NT2/D1 (cell line): Measurements from ENCODE around the gene MATK.

Experiments
- DNase-seq: peaks from one replicate; pipeline ENCODE4 v3.0.0-alpha.2; 2011; ENCODE audit warnings: low read depth, low spot score
- H3K27me3 ChIP-seq: 2 replicates; pipeline ENCODE4 v1.6.0; 2011; ENCODE audit warnings: mild to moderate bottlenecking; ENCODE audit not compliant: insufficient read length, insufficient read depth
- H3K36me3 ChIP-seq: 2 replicates; pipeline ENCODE4 v1.6.1; 2011; ENCODE audit warnings: mild to moderate bottlenecking, low read length, mixed read lengths; ENCODE audit not compliant: insufficient read depth, insufficient read length
- H3K4me1 ChIP-seq: 2 replicates; pipeline ENCODE4 v1.5.1; 2011; ENCODE audit not compliant: insufficient read depth, insufficient read length
- H3K4me3 ChIP-seq: 2 replicates; pipeline ENCODE4 v1.5.1; 2011; ENCODE audit warnings: low read depth; ENCODE audit not compliant: insufficient read length
- H3K9ac ChIP-seq: 2 replicates; pipeline ENCODE4 v1.6.0; 2011; ENCODE audit warnings: low read depth; ENCODE audit not compliant: insufficient read length
- H3K9me3 ChIP-seq: 2 replicates; pipeline ENCODE4 v1.5.1; 2011; ENCODE audit warnings: mild to moderate bottlenecking, low read length; ENCODE audit not compliant: insufficient read depth
- SUZ12 ChIP-seq: IDR thresholded peaks from 2 replicates; pipeline ENCODE4 v1.6.1; 2011; ENCODE audit not compliant: insufficient read length, insufficient read depth; ENCODE audit errors: extremely low read depth
- YY1 ChIP-seq: IDR thresholded peaks from 2 replicates; pipeline ENCODE4 v1.6.1; 2011; ENCODE audit not compliant: insufficient read length, insufficient read depth
- ZNF274 ChIP-seq: IDR thresholded peaks from 2 replicates; pipeline ENCODE4 v1.6.1; 2011; ENCODE audit warnings: mild to moderate bottlenecking, low read depth, low read length

The MATK gene

DNA sequence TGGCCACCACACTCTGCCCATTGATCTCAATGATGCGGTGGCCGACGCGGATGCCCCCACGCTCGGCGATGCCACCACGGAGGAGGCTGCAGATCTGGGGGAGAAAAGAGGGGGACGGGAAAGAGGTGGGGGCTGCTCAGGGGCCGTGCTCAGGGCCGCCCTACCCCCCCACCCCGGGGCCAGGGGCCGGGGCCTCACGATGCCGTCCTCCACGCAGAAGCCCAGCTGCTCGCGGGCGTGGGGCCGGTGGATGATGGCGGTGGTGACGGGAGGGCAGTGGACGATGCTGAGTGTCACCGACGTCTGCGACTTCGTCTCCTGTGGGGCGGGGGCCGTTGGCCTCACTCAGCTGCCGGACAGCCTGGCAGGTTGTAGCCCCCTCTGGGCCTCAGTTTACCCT, 34.9 kb downstream of the MATK start:
- Histone ChIP-seq H3K9ac (no peak overlapping the region), H3K4me3 (no peak overlapping the region), H3K36me3 (peaks cover 51% of the 10 kb centered on the region), H3K4me1 (no peaks in the 10 kb centered on the region), H3K27me3 (no peaks in the 10 kb centered on the region), H3K9me3 (no peaks in the 10 kb centered on the region)
- no peak for TF ChIP-seq YY1
- no peak for DNase-seq

DNA sequence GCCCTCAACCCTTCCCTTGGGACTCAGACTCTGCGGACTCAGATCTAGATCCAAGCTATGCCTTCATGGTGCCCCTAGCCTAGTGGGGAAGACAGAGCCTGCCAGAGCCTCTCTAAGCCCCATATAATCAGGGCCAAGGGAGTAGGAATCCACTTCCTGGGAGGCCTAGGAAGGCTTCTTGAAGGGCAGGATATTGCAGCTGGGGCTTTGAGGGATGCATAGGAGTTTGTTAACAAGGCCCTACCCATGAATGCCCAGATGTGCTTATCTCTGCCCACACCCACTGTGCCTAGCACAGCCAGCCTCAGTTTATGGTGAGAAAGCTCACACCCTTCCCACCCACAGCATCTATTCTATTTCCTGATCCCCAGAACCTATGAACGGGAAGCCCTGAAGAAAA, 36.0 kb downstream of the MATK start:
- TF ChIP-seq ZNF274 (no peak), SUZ12 (no peak), YY1 (no peak)
- no peak overlapping the region for H3K4me3 ChIP-seq
- DNase-seq, result no peak
- H3K27me3 ChIP-seq, result no peaks in the 10 kb centered on the region
- no peaks in the 10 kb centered on the region for H3K4me1 ChIP-seq
- H3K9me3 ChIP-seq, result no peaks in the 10 kb centered on the region
- H3K36me3 ChIP-seq, result peaks cover 51% of the 10 kb centered on the region
- no peak overlapping the region for H3K9ac ChIP-seq

DNA sequence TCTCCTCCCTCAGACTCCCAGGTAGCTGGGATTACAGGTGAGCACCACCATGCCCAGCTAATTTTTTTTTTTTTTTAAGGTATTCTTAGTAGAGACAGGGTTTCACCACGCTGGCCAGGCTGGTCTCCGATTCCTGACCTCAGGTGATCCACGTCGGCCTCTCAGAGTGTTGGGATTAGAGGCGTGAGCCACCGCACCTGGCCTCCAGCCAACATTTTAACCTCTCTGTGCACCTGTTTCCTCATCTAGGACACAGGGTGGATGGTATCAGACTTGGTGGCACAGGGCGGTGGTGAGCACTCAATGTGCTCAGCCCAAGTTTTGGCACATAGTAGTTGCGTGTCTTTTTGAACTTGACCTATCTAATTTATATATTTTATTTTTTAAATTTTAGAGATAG, 37.2 kb downstream of the MATK start:
- Histone ChIP-seq H3K4me1 (no peaks in the 10 kb centered on the region), H3K9ac (no peak overlapping the region), H3K36me3 (peaks cover 42% of the 10 kb centered on the region), H3K9me3 (no peaks in the 10 kb centered on the region), H3K27me3 (no peaks in the 10 kb centered on the region), H3K4me3 (no peak overlapping the region)
- TF ChIP-seq SUZ12 (no peak), YY1 (no peak), ZNF274 (no peak)
- DNase-seq, result no peak

DNA sequence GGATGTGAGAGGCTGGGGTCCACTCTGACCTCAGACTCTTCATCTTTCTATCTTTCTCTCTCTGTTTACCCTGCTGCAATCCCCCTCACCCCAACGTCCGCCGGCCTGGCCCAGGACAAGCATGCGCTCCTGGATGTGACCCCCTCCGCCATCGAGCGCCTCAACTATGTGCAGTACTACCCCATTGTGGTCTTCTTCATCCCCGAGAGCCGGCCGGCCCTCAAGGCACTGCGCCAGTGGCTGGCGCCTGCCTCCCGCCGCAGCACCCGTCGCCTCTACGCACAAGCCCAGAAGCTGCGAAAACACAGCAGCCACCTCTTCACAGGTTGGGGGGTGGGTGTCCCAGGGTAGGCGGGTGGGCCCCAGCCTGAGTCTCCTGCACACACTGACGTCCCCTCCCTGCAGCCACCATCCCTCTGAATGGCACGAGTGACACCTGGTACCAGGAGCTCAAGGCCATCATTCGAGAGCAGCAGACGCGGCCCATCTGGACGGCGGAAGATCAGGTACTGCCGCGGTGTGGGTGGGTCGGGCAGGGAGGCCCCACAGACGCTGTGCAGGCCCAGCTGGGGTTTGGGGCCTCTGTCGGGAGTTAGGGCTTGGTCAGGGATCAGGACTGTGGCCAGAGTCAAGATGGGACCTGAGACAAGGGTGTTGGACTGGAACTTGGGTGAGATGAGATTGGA, 39.7 kb downstream of the MATK start:
- no peaks in the 10 kb centered on the region for H3K27me3 ChIP-seq
- no peak overlapping the region for H3K9ac ChIP-seq
- H3K4me1 ChIP-seq, result no peaks in the 10 kb centered on the region
- no peak overlapping the region for H3K4me3 ChIP-seq
- DNase-seq, result no peak
- no peaks in the 10 kb centered on the region for H3K9me3 ChIP-seq
- peaks cover 24% of the 10 kb centered on the region for H3K36me3 ChIP-seq
- TF ChIP-seq ZNF274 (no peak), YY1 (no peak), SUZ12 (no peak)

DNA sequence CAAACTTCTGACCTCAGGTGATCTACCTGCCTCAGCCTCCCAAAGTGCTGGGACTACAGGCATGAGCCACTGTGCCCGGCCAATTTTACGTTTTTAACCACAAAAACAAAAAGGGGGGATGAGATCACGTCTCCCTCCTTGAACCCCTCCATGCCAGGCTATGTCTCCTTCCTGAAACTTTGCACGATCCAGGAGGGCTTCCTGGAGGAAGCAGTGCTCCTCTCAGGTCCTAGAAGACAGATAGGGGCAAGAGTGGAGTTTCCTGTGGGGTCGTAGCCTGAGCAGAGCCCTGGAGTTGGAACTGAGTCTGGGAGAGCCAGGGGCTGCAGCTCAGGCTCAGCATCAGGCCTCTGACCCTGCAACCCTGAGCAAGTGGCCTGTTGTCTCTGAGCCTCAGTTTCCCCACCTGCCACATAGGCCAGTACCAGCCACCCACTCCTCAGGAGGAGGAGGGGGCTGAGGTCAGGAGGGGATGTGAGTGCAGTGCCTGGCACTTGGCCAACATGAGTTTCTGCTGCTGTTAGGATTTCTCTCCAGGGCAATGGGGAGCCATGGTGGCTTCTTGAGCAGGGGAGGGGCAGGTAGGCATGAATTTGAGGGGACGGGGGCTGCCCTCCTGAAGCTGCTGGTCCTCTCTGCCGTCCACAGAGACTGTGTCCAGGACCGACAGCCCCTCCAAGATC, 40.7 kb downstream of the MATK start:
- Histone ChIP-seq H3K4me1 (no peaks in the 10 kb centered on the region), H3K4me3 (no peak overlapping the region), H3K36me3 (peaks cover 14% of the 10 kb centered on the region), H3K9me3 (no peaks in the 10 kb centered on the region), H3K27me3 (no peaks in the 10 kb centered on the region), H3K9ac (no peak overlapping the region)
- no peak for TF ChIP-seq SUZ12
- TF ChIP-seq YY1, result no peak
- no peak for TF ChIP-seq ZNF274
- DNase-seq, result no peak

DNA sequence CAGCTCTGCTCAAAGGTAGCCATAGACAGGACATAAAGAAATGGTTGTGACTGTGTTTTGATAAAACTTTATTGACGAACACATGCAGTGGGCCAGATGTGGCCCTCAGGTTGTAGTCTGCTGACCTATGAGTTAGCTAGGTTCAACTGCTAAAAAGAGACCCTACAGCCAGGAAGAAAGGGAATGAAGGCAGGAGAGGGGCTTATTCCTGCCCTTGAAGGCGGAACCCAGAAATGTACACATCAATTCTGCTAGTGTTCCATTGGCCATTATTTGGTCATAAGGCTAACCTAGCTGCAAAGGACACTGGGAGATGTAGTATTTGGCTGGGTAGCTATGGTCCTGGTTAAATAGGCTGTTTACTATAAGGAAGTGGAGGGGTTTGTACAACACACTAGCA, 42.7 kb downstream of the MATK start:
- no peak overlapping the region for H3K9ac ChIP-seq
- no peaks in the 10 kb centered on the region for H3K9me3 ChIP-seq
- no peak for TF ChIP-seq YY1
- TF ChIP-seq ZNF274, result no peak
- TF ChIP-seq SUZ12, result no peak
- no peaks in the 10 kb centered on the region for H3K27me3 ChIP-seq
- H3K36me3 ChIP-seq, result no peaks in the 10 kb centered on the region
- H3K4me3 ChIP-seq, result no peak overlapping the region
- no peak for DNase-seq
- H3K4me1 ChIP-seq, result no peaks in the 10 kb centered on the region

DNA sequence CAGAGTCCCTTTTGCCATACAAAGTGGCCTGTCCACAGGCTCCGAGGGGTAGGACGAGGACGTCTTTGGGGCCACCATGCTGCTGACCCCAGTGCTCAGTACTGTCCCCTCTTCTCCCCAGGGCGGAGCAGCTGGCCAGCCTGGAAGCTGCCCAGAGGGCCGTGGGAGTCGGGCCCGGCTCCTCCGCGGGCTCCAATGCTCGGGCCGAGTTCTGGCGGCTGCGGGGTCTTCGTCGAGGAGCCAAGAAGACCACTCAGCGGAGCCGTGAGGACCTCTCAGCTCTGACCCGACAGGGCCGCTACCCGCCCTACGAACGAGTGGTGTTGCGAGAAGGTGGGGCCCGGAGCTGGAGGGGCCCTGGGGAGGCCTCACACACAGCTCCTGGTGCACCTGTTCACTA, 45.8 kb downstream of the MATK start:
- Histone ChIP-seq H3K4me1 (no peaks in the 10 kb centered on the region), H3K9ac (no peak overlapping the region), H3K4me3 (no peak overlapping the region), H3K27me3 (no peaks in the 10 kb centered on the region), H3K36me3 (no peaks in the 10 kb centered on the region), H3K9me3 (no peaks in the 10 kb centered on the region)
- no peak for TF ChIP-seq ZNF274
- DNase-seq, result no peak
